Measurements from ENCODE around the gene WDR45B. TPM values are rescaled to one million over a fixed set of nuclear protein-coding genes. Genes with fewer than 3 reads are reported as not detected.

WDR45B gene
- total RNA-seq, 2 donors from 2014 or later, result 45.5 to 49.3 TPM

DNA sequence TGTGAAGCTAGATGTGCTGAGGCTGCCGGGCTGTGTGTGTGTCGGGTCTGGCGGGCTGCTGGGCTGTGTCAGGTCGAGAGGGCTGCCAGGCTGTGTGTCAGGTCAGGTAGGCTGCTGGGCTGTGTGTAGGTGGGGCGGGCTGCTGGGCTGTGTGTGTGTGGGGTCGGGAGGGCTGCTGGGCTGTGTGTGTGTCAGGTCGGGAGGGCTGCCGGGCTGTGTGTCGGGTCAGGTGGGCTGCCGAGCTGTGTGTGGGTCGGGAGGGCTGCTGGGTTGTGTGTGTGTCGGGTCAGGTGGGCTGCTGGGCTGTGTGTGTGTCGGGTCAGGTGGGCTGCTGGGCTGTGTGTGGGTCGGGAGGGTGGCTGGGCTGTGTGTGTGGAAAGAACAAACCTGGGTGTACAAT lies 8.6 kb downstream of the WDR45B start:
- no peak for ATAC-seq
- peaks cover 0 to 11% (median 0%) of the 10 kb centered on the region in 3 donors for H3K9me3 ChIP-seq
- no peak for DNase-seq
- intact Hi-C loops (cut with DNase I), result no loop called here
- H3K36me3 ChIP-seq (replicated peaks in 1 of 2; ENCODE audit: insufficient read depth in 1 of 2, low read depth in 2 of 2), result peaks cover 10% of the 10 kb centered on the region in 2 donors
- H3K4me1 ChIP-seq, result peaks cover 82% of the 10 kb centered on the region
- H3K27ac ChIP-seq, result peak overlapping the region in 1 of 4 donors; percentile 44
- H3K27me3 ChIP-seq, result no peaks in the 10 kb centered on the region
- no peak overlapping the region for H3K4me3 ChIP-seq
- 73 to 83% methylated on average over 9 to 14 of the region's 14 CpGs for WGBS, 2 donors
- no peak for TF ChIP-seq CTCF (IDR thresholded peaks at IDR 0.05)
- TF ChIP-seq POLR2A (IDR thresholded peaks at IDR 0.05), result no peak

DNA sequence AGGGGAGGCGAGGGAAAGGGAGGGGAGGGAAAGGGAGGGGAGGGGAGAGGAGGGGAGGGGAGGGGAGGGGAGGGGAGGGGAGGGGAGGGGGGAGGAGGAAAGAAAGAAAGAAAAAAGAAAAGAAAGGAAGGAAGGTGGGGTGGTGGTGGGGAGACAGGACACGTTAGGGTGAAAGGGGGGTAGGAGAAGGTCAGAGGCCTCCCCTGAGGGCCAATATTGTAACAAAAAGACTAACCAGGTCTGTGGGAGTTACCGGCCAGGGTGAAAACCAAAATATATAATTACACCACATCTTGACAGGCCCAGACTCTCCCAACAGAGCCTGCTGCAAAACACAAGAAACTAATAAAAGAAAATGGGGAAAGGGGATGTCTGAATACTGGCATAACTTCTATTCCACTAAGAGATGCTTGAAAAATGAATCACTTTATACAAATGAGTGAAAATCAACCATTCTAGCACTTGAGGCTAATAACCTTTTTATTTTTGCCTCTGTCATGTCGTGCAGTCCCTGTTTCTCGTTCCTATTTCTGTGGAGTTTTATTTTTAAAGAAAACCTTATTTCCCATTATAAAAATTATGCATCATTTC lies 10.0 kb downstream of the WDR45B start:
- Histone ChIP-seq H3K36me3 (replicated peaks in 1 of 2; ENCODE audit: insufficient read depth in 1 of 2, low read depth in 2 of 2) (peaks cover 7 to 10% of the 10 kb centered on the region in 2 donors), H3K9me3 (peaks cover 0 to 11% (median 0%) of the 10 kb centered on the region in 3 donors), H3K4me3 (no peak overlapping the region), H3K27ac (peak overlapping the region in 2 of 4 donors; percentile 94 to 99), H3K4me1 (peaks cover 82% of the 10 kb centered on the region), H3K27me3 (no peaks in the 10 kb centered on the region)
- TF ChIP-seq CTCF (IDR thresholded peaks at IDR 0.05), result no peak
- no peak for TF ChIP-seq POLR2A (IDR thresholded peaks at IDR 0.05)
- DNase-seq (no peak), ATAC-seq (no peak)
- WGBS, 2 donors, result 80 to 94% methylated on average over 4 to 5 of the region's 5 CpGs
- intact Hi-C loops (cut with DNase I), result no loop called here

GRCh38 chr17:82636626-82637598 lies 11.3 kb downstream of the WDR45B start:
- Histone ChIP-seq H3K27ac (peak overlapping the region; percentile 78 to 99 (median 96)), H3K36me3 (replicated peaks in 1 of 2; ENCODE audit: insufficient read depth in 1 of 2, low read depth in 2 of 2) (no peaks in the 10 kb centered on the region), H3K27me3 (no peaks in the 10 kb centered on the region), H3K4me3 (no peak overlapping the region), H3K9me3 (peaks cover 0 to 11% (median 0%) of the 10 kb centered on the region in 3 donors), H3K4me1 (peaks cover 82% of the 10 kb centered on the region)
- DNase-seq, result peak; percentile 79 to 95 (median 86)
- intact Hi-C loops (cut with DNase I), result no loop called here
- 41 to 45% methylated on average over 16 of the region's 16 CpGs for WGBS, 2 donors
- peak; percentile 87 for ATAC-seq
- TF ChIP-seq CTCF (IDR thresholded peaks at IDR 0.05), result peak in 2 of 7 experiments; percentile 3 to 16
- TF ChIP-seq POLR2A (IDR thresholded peaks at IDR 0.05), result peak in 2 of 3 donors; percentile 64 to 67

DNA sequence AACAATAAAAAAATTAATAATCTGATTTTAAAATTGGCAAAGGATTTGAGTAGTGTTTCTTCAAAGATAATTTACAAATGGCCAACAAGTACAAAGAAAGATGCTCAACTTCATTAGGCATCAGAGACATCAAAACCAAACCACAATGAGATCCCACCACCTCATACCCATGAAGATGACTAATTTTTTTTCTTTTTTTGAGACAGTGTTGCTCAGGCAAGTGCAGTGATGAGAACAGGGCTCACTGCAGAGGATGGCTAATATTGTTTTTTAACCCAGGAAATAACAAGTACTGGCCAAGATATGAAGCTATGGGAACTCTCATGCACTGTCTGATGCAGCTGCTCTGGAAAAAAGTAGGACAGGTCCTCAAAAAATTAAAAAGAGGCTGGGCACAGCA lies 14.9 kb downstream of the WDR45B start:
- Histone ChIP-seq H3K36me3 (replicated peaks in 1 of 2; ENCODE audit: insufficient read depth in 1 of 2, low read depth in 2 of 2) (peaks cover 0 to 7% of the 10 kb centered on the region in 2 donors), H3K9me3 (peaks cover 0 to 11% (median 0%) of the 10 kb centered on the region in 3 donors), H3K4me3 (no peak overlapping the region), H3K27me3 (no peaks in the 10 kb centered on the region), H3K27ac (peak overlapping the region in 1 of 4 donors; percentile 42), H3K4me1 (peaks cover 64% of the 10 kb centered on the region)
- ATAC-seq (no peak), DNase-seq (no peak)
- no peak for TF ChIP-seq POLR2A (IDR thresholded peaks at IDR 0.05)
- no peak for TF ChIP-seq CTCF (IDR thresholded peaks at IDR 0.05)
- intact Hi-C loops (cut with DNase I), result no loop called here

Data from body of pancreas (tissue), 4 donors.